Measurements from ENCODE around the gene MDN1.

Gene MDN1

GRCh38 chr6:89675949-89676748 lies 143.4 kb downstream of the MDN1 start:
- Histone ChIP-seq H3K4me3 (ENCODE audit: low read depth in 1 of 5, low read length in 5 of 5) (no peak overlapping the region), H3K4me1 (ENCODE audit: control insufficient read depth in 5 of 5, insufficient read depth in 5 of 5, low read length in 5 of 5) (peaks cover 0 to 6% (median 0%) of the 10 kb centered on the region in 5 donors), H3K9me3 (ENCODE audit: control insufficient read depth in 5 of 5, low read length in 5 of 5) (no peaks in the 10 kb centered on the region), H3K9ac (ENCODE audit: low read length in 5 of 5) (peak overlapping the region in 1 of 5 donors; percentile 30), H3K36me3 (ENCODE audit: control insufficient read depth in 5 of 5, insufficient read depth in 5 of 5, low read length in 5 of 5) (peaks cover 55 to 98% (median 95%) of the 10 kb centered on the region in 5 donors), H3K27ac (ENCODE audit: low read depth, low read length) (no peak overlapping the region), H3K27me3 (ENCODE audit: control insufficient read depth in 5 of 5, insufficient read depth in 4 of 5, low read length in 5 of 5) (no peaks in the 10 kb centered on the region)

GRCh38 chr6:89670935-89671565 lies 148.5 kb downstream of the MDN1 start:
- Histone ChIP-seq H3K27ac (ENCODE audit: low read depth, low read length) (no peak overlapping the region), H3K27me3 (ENCODE audit: control insufficient read depth in 5 of 5, insufficient read depth in 4 of 5, low read length in 5 of 5) (no peaks in the 10 kb centered on the region), H3K36me3 (ENCODE audit: control insufficient read depth in 5 of 5, insufficient read depth in 5 of 5, low read length in 5 of 5) (peaks cover 48 to 89% (median 68%) of the 10 kb centered on the region in 5 donors), H3K4me1 (ENCODE audit: control insufficient read depth in 5 of 5, insufficient read depth in 5 of 5, low read length in 5 of 5) (peaks cover 0 to 2% (median 0%) of the 10 kb centered on the region in 5 donors), H3K4me3 (ENCODE audit: low read depth in 1 of 5, low read length in 5 of 5) (no peak overlapping the region), H3K9me3 (ENCODE audit: control insufficient read depth in 5 of 5, low read length in 5 of 5) (no peaks in the 10 kb centered on the region), H3K9ac (ENCODE audit: low read length in 5 of 5) (no peak overlapping the region)

- Histone ChIP-seq H3K9ac (ENCODE audit: low read length in 5 of 5) (no peak overlapping the region), H3K27me3 (ENCODE audit: control insufficient read depth in 5 of 5, insufficient read depth in 4 of 5, low read length in 5 of 5) (no peaks in the 10 kb centered on the region), H3K27ac (ENCODE audit: low read depth, low read length) (no peak overlapping the region), H3K9me3 (ENCODE audit: control insufficient read depth in 5 of 5, low read length in 5 of 5) (no peaks in the 10 kb centered on the region), H3K36me3 (ENCODE audit: control insufficient read depth in 5 of 5, insufficient read depth in 5 of 5, low read length in 5 of 5) (peaks cover 45 to 84% (median 55%) of the 10 kb centered on the region in 5 donors), H3K4me1 (ENCODE audit: control insufficient read depth in 5 of 5, insufficient read depth in 5 of 5, low read length in 5 of 5) (no peaks in the 10 kb centered on the region), H3K4me3 (ENCODE audit: low read depth in 1 of 5, low read length in 5 of 5) (no peak overlapping the region)
These were observed 150.6 kb downstream of the MDN1 start for GRCh38 chr6:89669002-89669401.

- Histone ChIP-seq H3K4me1 (ENCODE audit: control insufficient read depth in 5 of 5, insufficient read depth in 5 of 5, low read length in 5 of 5) (no peaks in the 10 kb centered on the region), H3K9me3 (ENCODE audit: control insufficient read depth in 5 of 5, low read length in 5 of 5) (no peaks in the 10 kb centered on the region), H3K36me3 (ENCODE audit: control insufficient read depth in 5 of 5, insufficient read depth in 5 of 5, low read length in 5 of 5) (peaks cover 45 to 81% (median 54%) of the 10 kb centered on the region in 5 donors), H3K27ac (ENCODE audit: low read depth, low read length) (no peak overlapping the region), H3K9ac (ENCODE audit: low read length in 5 of 5) (no peak overlapping the region), H3K27me3 (ENCODE audit: control insufficient read depth in 5 of 5, insufficient read depth in 4 of 5, low read length in 5 of 5) (no peaks in the 10 kb centered on the region), H3K4me3 (ENCODE audit: low read depth in 1 of 5, low read length in 5 of 5) (no peak overlapping the region)
These were observed 151.6 kb downstream of the MDN1 start for GRCh38 chr6:89667872-89668556.

- Histone ChIP-seq H3K36me3 (ENCODE audit: control insufficient read depth in 5 of 5, insufficient read depth in 5 of 5, low read length in 5 of 5) (peaks cover 52 to 86% (median 64%) of the 10 kb centered on the region in 5 donors), H3K4me1 (ENCODE audit: control insufficient read depth in 5 of 5, insufficient read depth in 5 of 5, low read length in 5 of 5) (no peaks in the 10 kb centered on the region), H3K27me3 (ENCODE audit: control insufficient read depth in 5 of 5, insufficient read depth in 4 of 5, low read length in 5 of 5) (no peaks in the 10 kb centered on the region), H3K4me3 (ENCODE audit: low read depth in 1 of 5, low read length in 5 of 5) (no peak overlapping the region), H3K27ac (ENCODE audit: low read depth, low read length) (no peak overlapping the region), H3K9me3 (ENCODE audit: control insufficient read depth in 5 of 5, low read length in 5 of 5) (no peaks in the 10 kb centered on the region), H3K9ac (ENCODE audit: low read length in 5 of 5) (no peak overlapping the region)
These were observed 156.9 kb downstream of the MDN1 start for GRCh38 chr6:89662659-89663223.

GRCh38 chr6:89661559-89661958 lies 158.0 kb downstream of the MDN1 start:
- Histone ChIP-seq H3K4me3 (ENCODE audit: low read depth in 1 of 5, low read length in 5 of 5) (no peak overlapping the region), H3K27ac (ENCODE audit: low read depth, low read length) (no peak overlapping the region), H3K36me3 (ENCODE audit: control insufficient read depth in 5 of 5, insufficient read depth in 5 of 5, low read length in 5 of 5) (peaks cover 51 to 86% (median 73%) of the 10 kb centered on the region in 5 donors), H3K9ac (ENCODE audit: low read length in 5 of 5) (no peak overlapping the region), H3K4me1 (ENCODE audit: control insufficient read depth in 5 of 5, insufficient read depth in 5 of 5, low read length in 5 of 5) (no peaks in the 10 kb centered on the region), H3K27me3 (ENCODE audit: control insufficient read depth in 5 of 5, insufficient read depth in 4 of 5, low read length in 5 of 5) (no peaks in the 10 kb centered on the region), H3K9me3 (ENCODE audit: control insufficient read depth in 5 of 5, low read length in 5 of 5) (no peaks in the 10 kb centered on the region)

- H3K9me3 ChIP-seq (ENCODE audit: control insufficient read depth in 5 of 5, low read length in 5 of 5): no peaks in the 10 kb centered on the region
- H3K27me3 ChIP-seq (ENCODE audit: control insufficient read depth in 5 of 5, insufficient read depth in 4 of 5, low read length in 5 of 5): no peaks in the 10 kb centered on the region
- no peak overlapping the region for H3K4me3 ChIP-seq (ENCODE audit: low read depth in 1 of 5, low read length in 5 of 5)
- no peak overlapping the region for H3K27ac ChIP-seq (ENCODE audit: low read depth, low read length)
- H3K4me1 ChIP-seq (ENCODE audit: control insufficient read depth in 5 of 5, insufficient read depth in 5 of 5, low read length in 5 of 5): no peaks in the 10 kb centered on the region
- peaks cover 52 to 86% (median 73%) of the 10 kb centered on the region in 5 donors for H3K36me3 ChIP-seq (ENCODE audit: control insufficient read depth in 5 of 5, insufficient read depth in 5 of 5, low read length in 5 of 5)
- H3K9ac ChIP-seq (ENCODE audit: low read length in 5 of 5): no peak overlapping the region
These were observed 158.6 kb downstream of the MDN1 start for GRCh38 chr6:89660981-89661380.

GRCh38 chr6:89657445-89658158 lies 162.0 kb downstream of the MDN1 start:
- Histone ChIP-seq H3K27me3 (ENCODE audit: control insufficient read depth in 5 of 5, insufficient read depth in 4 of 5, low read length in 5 of 5) (no peaks in the 10 kb centered on the region), H3K4me1 (ENCODE audit: control insufficient read depth in 5 of 5, insufficient read depth in 5 of 5, low read length in 5 of 5) (no peaks in the 10 kb centered on the region), H3K36me3 (ENCODE audit: control insufficient read depth in 5 of 5, insufficient read depth in 5 of 5, low read length in 5 of 5) (peaks cover 60 to 90% (median 82%) of the 10 kb centered on the region in 5 donors), H3K9me3 (ENCODE audit: control insufficient read depth in 5 of 5, low read length in 5 of 5) (no peaks in the 10 kb centered on the region), H3K9ac (ENCODE audit: low read length in 5 of 5) (no peak overlapping the region), H3K4me3 (ENCODE audit: low read depth in 1 of 5, low read length in 5 of 5) (no peak overlapping the region), H3K27ac (ENCODE audit: low read depth, low read length) (no peak overlapping the region)

GRCh38 chr6:89655122-89655521 lies 164.5 kb downstream of the MDN1 start:
- Histone ChIP-seq H3K27ac (ENCODE audit: low read depth, low read length) (no peak overlapping the region), H3K36me3 (ENCODE audit: control insufficient read depth in 5 of 5, insufficient read depth in 5 of 5, low read length in 5 of 5) (peaks cover 46 to 86% (median 81%) of the 10 kb centered on the region in 5 donors), H3K4me3 (ENCODE audit: low read depth in 1 of 5, low read length in 5 of 5) (no peak overlapping the region), H3K4me1 (ENCODE audit: control insufficient read depth in 5 of 5, insufficient read depth in 5 of 5, low read length in 5 of 5) (no peaks in the 10 kb centered on the region), H3K27me3 (ENCODE audit: control insufficient read depth in 5 of 5, insufficient read depth in 4 of 5, low read length in 5 of 5) (no peaks in the 10 kb centered on the region), H3K9me3 (ENCODE audit: control insufficient read depth in 5 of 5, low read length in 5 of 5) (no peaks in the 10 kb centered on the region), H3K9ac (ENCODE audit: low read length in 5 of 5) (no peak overlapping the region)

Measured in subcutaneous abdominal adipose tissue (tissue), 5 donors.